HepG2 (cell line): ENCODE measurements around the gene DDRGK1. TPM values are rescaled to one million over a fixed set of nuclear protein-coding genes. Genes with fewer than 3 reads are reported as not detected.
A peak's percentile ranks its signal among the peaks of the same experiment; 100 is the strongest.

ENCODE experiments used
- ATM ChIP-seq: fragments of 450-650 bp; IDR thresholded peaks from 2 replicates; pipeline ENCODE4 v1.7.1; 2017; ENCODE audit warnings: mild to moderate bottlenecking, borderline replicate concordance
- CSRNP1 ChIP-seq: sonication (generic); formaldehyde crosslinking; IDR thresholded peaks from 2 replicates; pipeline ENCODE4 v1.8.1; 2023; ENCODE audit warnings: mild to moderate bottlenecking, missing genetic modification reagents
- GTF3A ChIP-seq: sonication (generic); formaldehyde crosslinking; conservative IDR thresholded peaks from 2 replicates; pipeline ENCODE4 v1.4.0; 2020; ENCODE audit warnings: mild to moderate bottlenecking, missing genetic modification reagents
- UBTF ChIP-seq: sonication (generic); formaldehyde crosslinking; IDR thresholded peaks from 2 replicates; pipeline ENCODE4 v1.4.0; 2020; ENCODE audit warnings: mild to moderate bottlenecking, missing genetic modification reagents
- ZNF234 ChIP-seq: sonication (generic); formaldehyde crosslinking; conservative IDR thresholded peaks from 2 replicates; pipeline ENCODE4 v1.5.1; 2020; ENCODE audit warnings: mild to moderate bottlenecking, missing genetic modification reagents
- ZNF510 ChIP-seq: sonication (generic); formaldehyde crosslinking; IDR thresholded peaks from 2 replicates; pipeline ENCODE4 v1.4.0; 2020; ENCODE audit warnings: low read depth, mild to moderate bottlenecking, missing genetic modification reagents
- ZNF562 ChIP-seq: sonication (generic); formaldehyde crosslinking; IDR thresholded peaks from 2 replicates; pipeline ENCODE4 v1.8.0; 2022; ENCODE audit warnings: missing genetic modification reagents, borderline replicate concordance
- ZNF567 ChIP-seq: sonication (generic); formaldehyde crosslinking; IDR thresholded peaks from 2 replicates; pipeline ENCODE4 v1.8.1; 2023; ENCODE audit warnings: mild to moderate bottlenecking, missing genetic modification reagents, borderline replicate concordance
- ZNF609 ChIP-seq: sonication (generic); formaldehyde crosslinking; IDR thresholded peaks from 2 replicates; pipeline ENCODE4 v1.4.0; 2020; ENCODE audit warnings: mild to moderate bottlenecking, missing genetic modification reagents, borderline replicate concordance
- ZNF790 ChIP-seq: sonication (generic); formaldehyde crosslinking; IDR thresholded peaks from 2 replicates; pipeline ENCODE4 v1.8.0; 2022; ENCODE audit warnings: missing genetic modification reagents, mild to moderate bottlenecking, borderline replicate concordance
- ZZZ3 ChIP-seq: sonication (generic); formaldehyde crosslinking; IDR thresholded peaks from 2 replicates; pipeline ENCODE4 v1.4.0; 2020; ENCODE audit warnings: missing genetic modification reagents, mild to moderate bottlenecking, borderline replicate concordance
- polyA plus RNA-seq, 8 experiments: library from polyadenylated mRNA; depleted of rRNA in 3 of 8; stranded (reverse) in 7 of 8; unstranded in 1 of 8; fragments of >200 nt; fragmentation: Illumina TruSeq in 4 of 8; extraction: Trizol in 4 of 8; gene quantifications; 2 replicates each; pipeline versions ENCODE4 v1.2.1 to v1.2.3, GENCODE V29; 2011 to 2016; ENCODE audit warnings: low read depth in 4 of 8, missing spikeins in 1 of 8, mixed read lengths in 1 of 8; ENCODE audit not compliant: insufficient read depth in 1 of 8
- total RNA-seq, 5 experiments: library from RNA; depleted of rRNA; stranded (reverse); fragments of >200 nt; fragmentation: Illumina TruSeq; extraction: Trizol; gene quantifications; 2 replicates each; pipeline ENCODE4 v1.2.3, GENCODE V29; 2016; ENCODE audit warnings: low read depth in 1 of 5

DDRGK1 gene
- total and polyA plus RNA-seq, 2 of the 13 experiments (the other 11 are each of a cell fraction or from before 2014, with no cell fraction given) = 96.7 to 149 TPM

GRCh38 chr20:3195590-3196237, 8.8 kb downstream of the DDRGK1 start (continued):
- TF ChIP-seq ZNF790 (CRISPR knock-in tag) = no peak
- TF ChIP-seq UBTF (CRISPR knock-in tag) = no peak
- no peak for TF ChIP-seq ZNF567 (CRISPR knock-in tag)
- no peak for TF ChIP-seq ZNF562
- peak; percentile 36; the same call in 1 of the 2 replicates for TF ChIP-seq ATM
- TF ChIP-seq ZNF510 (CRISPR knock-in tag) = no peak
- no peak for TF ChIP-seq ZNF234 (CRISPR knock-in tag)
- TF ChIP-seq ZNF609 (CRISPR knock-in tag) = no peak
- no peak for TF ChIP-seq CSRNP1
- TF ChIP-seq ZZZ3 (CRISPR knock-in tag) = no peak
- no peak for TF ChIP-seq GTF3A (CRISPR knock-in tag)
